Stimulated activated CD8-positive, alpha-beta memory T cell treated with anti-CD3 and anti-CD28 coated beads, Interleukin-4, amount 100 ng/mL, for 48 hours (primary cell): Measurements from ENCODE around the gene ENG.
A peak's percentile ranks its signal among the peaks of the same experiment; 100 is the strongest.
"Not testable (repeated sequence)": the region's sequence is repeated elsewhere in the genome, so short reads cannot be mapped to it uniquely, and the experiment has no call there.

Source experiments
- DNase-seq: peaks from one replicate; pipeline ENCODE4 v3.0.0-alpha.2; 2020

ENG gene

DNA sequence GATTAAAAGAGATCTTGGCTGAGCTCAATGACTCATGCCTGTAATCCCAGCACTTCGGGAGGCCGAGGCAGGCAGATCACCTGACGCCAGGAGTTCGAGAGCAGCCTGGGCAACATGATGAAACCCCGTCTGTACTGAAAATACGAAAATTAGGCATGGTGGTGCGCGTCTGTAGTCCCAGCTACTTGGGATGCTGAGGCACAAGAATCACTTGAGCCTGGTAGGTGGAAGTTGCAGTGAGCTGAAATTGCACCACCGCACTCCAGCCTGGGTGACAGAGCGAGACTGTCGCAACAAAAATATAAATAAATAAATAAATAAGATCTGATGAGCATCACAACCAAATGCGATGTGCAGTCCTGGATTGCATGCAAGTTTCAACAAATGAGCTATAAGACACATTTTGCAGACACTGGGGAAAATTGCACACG is 8.7 kb upstream of the ENG start:
- no peak for DNase-seq

DNA sequence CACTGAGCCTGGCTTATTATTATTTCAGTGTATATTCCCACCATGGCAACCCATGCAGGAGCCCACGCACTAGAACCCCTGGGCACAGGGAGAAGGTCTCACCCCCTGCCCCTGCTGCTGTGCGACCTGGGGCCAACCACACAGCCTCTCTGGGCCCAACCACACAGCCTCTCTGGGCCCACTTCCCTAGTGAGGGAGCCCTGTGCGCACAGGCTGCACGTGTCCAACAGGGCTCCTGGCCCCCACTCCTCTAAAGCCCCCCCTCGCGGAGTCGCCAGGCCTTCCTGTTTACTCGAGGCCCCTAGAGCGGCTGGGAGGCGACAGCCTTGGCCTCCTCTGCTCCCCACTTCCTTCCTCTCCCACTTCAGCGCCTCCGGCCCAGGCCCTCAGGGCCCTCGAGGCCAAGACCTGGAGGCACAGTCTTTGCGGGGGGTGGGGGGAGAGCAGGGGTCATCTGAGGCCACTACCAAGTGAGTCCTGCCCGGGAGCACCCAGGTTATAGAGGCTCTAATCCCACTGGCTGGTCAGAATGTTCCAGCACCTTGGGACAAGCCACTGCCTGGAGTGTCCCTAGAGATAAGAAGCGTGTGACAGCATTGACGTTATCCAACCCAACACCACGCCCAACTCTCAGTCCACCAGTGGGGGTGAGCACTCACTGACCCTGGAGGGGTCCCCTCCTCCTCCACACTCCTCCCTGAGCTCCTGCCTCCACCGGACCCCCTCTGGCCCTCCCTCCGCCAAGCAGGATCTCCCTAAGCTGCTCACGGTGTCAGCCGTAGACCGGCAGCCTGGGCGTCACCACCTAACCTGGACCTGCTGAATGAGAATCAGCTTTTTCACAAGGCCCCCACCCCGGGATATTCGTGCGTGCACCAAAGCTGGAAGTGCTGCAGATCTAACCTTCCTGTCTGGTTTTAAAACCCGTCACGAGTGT is 7.9 kb upstream of the ENG start:
- peak; percentile 52 for DNase-seq

DNA sequence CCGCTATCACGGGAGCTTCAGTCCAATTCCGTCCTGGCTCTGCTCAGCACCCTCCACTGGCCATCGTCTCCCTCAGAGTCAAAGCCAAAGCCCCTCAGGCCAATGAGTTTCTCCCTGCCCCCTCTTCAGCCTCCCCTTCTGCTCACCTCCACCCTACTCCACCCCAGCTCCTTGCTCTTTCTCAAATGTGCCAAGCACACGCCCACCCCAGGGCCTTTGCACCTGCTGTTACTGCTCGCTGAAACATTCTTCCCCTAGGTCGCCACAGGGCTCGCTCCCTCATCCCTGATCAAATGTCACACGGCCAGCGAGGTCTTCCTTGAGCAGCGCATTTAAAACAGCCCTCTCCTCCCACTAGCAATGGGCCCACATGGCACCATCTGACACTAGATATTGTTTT is 6.3 kb upstream of the ENG start:
- no peak for DNase-seq

DNA sequence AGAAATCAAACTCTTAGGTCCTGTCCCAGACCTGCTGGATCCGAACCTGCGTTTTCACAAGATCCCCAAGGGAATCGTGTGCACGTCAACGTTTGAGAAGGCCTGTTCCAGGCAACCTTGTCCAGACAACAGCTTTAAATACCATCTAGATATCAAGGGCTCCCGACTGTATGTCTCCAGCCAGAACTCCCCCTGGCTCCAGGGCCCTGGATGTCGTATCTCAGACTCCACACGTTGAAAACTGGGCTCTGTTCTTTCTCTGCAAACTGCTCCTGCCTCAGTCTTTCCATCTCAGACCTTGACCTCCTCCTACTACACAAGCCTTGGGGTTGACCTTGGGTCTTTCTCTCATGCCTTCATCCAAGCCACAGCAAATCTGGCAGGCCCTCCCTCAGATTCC is 5.8 kb upstream of the ENG start:
- DNase-seq = no peak

DNA sequence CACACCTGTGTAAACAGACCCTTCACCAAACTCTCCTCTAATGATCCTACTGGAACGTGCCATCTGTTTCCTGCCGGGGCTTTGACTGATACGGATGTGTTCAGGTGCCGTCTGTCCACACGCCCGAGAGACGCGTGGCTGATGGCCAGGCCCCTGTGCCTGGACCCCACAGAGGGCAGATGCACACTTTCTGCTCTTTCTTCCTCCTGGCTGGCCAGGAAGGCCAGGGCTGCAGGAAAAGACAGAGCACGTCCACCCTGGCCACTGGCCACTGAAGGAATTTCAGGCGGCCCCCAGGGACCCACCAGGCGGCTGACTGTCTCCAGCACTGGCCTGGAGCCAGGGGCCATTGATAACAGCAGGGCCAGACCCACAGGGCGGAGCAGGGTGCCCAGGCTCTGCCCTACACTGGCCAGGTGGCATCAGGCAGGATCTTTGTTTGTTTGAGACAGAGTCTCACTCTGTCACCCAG is 3.6 kb upstream of the ENG start:
- no peak for DNase-seq

DNA sequence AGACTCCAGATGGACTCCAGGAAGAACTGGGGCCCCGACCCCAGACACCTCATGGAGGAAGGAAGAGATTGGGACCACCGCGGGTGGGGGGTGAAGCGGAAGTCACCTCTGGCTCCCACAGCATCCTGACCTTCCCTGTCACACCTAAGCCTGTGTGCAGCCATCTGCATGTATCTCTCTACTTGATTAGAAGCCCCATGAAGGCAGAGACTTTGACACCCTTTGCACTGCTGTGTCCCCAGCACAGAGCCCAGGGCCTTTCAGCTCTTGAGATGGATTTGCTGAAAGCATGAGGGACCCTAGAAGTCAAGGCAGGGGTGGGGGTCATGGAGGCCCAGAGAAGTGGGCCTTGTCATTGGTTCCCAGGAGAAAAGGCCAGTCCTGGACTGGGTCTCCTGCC is 2.8 kb upstream of the ENG start:
- DNase-seq = no peak

DNA sequence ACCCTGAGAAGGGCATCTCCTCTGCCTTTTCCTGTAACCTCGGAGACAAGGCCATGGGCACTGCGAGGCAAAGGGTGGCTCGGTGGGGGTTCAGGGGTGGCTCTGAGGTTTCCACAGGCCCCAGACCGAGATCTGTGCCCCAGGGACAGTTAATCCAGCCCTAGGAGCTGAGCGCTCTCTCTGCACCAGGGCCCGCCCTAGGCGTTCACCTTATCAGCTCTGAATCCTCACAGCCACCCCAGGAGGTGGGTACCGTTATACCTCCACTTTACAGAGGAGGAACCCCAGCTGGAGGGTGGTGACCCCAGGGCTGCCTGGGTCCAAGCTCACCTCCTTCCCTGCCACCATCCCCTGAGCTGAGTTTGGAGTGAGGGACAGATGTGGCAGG is 2.3 kb upstream of the ENG start:
- DNase-seq = no peak

DNA sequence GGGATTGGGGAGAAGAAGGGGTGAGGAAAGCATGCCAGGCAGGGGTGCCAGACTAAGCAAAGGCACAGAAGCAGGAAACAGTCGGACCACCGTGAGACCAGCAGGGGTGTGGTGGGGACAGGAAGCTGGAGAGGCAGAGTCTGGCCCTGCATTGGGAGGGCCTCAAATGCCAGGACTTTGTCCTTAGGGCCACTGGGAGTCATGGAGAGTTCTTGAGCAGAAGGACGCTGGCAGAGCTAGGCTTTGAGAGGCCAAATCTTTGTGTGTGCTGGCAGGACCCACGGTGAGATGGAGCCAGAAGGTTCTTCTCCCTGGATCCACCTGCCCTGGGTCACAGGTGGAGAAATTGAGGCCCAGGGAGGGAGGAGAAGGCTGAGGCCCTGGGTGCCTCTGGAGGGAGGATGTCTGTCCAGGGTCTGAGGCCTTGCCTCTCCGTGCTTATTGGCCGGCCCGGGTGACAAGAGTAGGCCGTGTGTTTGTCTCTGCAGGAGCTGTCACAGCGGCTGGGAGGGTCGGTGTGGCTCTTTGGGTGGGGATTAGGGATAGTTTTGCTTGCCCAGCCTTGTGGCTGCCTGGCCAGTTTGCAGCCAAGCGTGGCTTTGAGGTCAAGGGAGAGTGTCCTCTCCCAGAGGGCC is 1.8 kb upstream of the ENG start:
- no peak for DNase-seq

DNA sequence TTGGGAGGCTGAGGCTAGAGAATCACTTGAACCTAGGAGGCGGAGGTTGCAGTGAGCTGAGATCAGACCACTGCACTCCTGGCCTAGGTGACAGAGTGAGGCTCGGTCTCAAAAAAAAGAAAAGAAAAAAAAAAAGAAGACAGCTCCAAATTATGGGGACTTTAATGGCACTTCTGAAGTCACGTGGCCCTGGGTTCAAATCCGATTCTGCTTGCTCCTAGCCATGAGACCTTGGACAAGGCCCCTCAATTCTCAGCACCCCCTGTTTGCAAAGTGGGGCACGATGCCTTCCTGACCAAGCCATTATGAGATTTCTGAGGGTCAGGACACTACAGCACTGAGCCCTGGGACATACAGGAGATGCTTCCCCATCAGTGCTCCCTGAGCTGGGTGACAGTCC is 1.1 kb upstream of the ENG start:
- no peak for DNase-seq

DNA sequence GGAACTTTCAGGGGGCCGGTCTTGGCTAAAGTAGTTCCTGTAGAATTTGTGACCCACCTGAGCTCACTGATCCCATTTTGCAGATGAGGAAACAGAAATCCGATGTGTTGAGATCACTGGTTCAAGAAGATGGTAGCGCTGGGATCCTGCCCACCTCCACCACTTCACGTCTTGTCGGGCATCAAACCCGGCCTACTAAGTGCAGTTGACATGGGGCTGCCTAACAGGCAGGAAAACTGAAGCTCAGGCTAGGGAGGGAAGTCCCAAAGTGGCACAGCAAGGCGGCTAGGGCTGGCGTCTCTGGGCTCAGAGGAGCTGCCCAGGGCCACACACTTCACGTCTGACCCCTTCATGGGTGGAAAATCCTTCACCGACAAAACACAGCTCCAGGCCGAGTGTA is 502 bp upstream of the ENG start:
- no peak for DNase-seq

DNA sequence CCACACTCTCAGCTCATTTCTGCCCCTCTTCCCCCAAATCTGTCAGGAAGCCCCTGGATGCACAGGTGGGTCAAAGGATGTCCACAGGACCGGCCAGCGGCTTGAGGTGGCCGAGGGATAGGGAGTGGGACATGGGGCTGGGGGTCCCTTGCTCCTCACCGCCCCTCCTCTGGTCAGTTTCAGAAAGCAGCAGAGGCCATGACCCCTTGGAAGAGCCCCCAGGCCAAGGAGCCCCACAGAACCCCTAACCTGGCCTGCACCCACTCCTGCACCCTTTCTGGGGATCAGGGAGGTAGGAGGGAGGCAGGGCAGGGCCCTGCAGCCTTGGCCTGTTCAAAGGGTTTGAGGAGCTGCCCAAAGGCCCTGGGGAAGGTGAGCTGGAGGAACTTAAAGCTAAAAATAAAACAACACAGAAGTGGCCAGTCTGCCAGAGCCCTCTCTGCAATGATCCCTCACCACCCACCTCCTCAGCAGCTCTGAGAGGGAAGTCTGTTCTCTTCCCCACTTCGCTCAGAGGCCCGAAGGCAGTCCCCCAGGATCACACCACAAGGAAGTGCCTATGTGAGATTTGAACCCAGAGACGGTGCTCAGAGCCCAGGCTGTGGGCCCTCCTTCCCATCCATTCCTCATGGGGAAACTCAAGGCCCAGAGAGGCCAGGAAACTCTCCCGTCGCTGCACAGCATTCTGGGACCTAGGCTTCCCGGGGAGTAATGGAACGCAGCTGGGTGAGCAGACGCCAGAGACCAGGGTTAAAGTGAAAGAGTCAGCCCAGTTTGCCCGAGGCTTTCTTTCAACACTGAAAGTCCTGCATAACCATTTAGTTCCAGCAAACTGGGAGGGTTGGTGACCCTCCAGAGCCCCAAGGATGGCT is 910 bp downstream of the ENG start:
- peak; percentile 31 for DNase-seq

DNA sequence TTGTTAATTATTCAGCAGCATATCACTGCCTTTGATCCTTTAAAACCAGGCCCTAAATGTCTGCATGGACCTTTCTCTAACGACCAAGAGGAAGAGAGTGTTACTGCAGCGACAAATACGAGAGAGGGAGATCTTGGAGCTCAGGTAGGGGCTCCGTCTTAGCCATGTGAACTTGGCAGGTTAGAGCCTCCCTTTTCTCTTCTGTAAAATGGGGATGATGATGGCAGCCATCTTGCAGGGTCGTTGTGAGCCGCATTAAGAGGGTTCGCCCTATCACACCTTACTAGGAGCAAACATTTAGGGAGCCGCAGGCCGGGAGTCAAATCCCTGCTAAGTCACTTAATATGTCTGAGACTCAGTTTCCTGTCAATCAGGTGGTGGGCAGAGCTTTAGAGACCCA is 1.6 kb downstream of the ENG start:
- no peak for DNase-seq

DNA sequence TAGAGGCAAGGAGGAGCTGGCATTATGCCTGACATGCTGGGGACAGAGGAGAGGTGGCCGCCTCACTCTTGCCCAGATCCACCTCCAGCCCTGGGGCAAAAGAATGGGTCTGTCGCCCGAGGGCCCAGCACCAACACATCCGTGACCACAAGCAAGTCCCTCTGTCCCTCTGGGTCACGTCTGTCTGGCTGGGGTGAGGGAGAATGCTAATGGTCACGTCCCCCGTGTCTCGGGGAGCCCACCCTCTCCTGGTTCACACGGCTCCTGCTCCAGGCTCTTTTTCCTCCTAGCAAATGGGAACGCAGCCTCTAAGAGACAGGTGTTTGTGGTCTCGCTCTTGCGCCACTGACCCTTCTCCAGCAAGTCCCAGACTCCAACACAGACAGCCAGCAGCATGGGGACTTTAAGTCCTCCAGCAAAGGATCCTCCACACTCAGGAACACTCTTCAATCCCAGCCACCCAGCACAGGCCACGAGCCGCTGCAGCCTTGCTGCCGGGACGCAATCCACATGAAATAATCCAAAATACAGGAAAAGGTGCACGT is 4.1 kb downstream of the ENG start:
- DNase-seq = no peak

DNA sequence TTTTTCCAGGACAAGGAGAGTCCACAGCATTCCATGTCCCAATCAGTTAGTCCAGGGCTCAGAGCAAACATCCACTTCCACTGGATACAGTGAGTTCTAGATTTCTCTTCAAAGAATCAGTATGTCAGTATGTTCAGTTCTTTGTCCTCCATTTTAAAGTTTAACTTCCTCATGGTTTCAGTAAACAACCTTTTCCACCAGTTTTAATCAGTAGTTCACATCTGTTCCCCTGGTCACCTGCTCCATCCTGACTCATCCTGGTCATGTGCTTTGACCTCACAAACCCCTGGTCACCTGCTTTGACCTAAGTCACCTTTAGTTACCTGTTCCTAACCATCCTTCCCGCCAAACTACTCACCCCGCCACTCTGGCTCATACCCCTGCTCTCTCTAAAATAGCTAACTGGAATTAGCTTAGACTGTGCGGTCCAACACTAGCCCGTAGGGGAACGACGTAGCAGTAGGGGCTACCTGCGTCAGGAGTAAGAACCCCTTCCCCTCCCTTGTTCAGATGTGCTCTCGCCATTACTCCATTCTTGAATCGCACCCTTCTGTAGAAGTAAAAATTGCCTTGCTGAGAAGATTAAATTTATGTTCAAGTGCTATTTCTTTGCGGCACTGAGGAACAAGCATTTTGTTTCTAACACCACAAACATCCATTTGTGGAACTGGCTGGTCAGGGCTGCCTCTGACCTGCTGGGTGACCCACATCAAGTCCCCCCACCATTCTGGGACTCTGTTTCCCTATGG is 5.5 kb downstream of the ENG start:
- DNase-seq = no peak

DNA sequence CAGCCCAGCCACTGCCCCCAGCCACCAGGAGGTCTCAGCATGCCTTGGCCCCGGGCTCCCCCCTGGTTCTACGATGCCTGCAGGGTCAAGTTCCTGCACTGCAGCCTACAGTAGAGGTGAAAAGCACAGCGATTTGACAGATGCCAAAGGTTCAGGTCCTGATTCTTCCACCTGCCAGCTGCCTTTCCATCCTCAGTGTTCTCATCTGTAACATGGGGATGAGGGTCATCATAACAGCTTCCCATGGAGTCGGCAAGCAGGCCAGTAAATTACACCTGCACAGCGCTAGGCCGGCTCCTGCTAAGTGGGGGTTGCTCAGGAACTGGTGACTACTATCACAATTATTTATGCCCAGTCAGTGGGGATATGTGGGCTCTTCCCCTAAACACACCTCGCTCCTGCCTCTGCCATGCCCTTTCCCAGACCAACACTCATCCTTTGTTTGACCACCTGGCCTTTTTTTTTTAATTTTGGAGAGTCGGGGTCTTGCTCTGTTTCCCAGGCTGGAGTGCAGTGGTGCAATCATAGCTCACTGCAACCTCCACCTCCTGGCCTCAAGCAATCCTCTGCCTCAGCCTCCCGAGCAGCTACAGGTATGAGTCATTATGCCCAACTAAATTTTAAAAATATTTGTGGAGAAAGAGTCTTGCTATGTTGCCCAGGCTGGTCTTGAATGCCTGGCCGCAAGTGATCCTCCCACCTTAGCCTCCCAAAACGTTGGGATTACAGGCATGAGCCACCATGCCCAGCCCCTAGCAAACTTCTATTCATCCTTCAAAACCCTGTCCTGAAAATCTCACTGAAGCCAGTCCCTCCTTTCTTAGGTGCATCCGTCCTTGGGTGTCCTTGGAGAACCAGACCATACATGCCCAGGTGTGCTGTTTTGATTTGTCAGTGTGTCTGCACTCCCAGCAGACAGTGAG is 6.4 kb downstream of the ENG start:
- DNase-seq = no peak

DNA sequence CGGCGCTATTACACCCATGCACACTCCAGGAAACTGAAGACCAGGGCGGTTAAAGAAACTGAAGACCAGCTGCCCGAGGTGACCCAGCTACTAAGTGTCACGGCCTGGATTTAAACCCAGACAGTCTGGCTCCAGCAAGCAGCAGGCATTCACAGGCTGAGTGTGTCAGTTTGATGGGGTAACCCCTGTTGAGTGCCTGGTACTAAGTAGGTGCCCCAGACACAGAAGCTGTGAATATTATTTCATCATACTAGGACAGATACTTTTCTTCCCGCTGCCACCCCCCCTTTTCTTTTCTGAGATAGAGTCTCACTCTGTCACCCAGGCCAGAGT is 7.3 kb downstream of the ENG start:
- no peak for DNase-seq

DNA sequence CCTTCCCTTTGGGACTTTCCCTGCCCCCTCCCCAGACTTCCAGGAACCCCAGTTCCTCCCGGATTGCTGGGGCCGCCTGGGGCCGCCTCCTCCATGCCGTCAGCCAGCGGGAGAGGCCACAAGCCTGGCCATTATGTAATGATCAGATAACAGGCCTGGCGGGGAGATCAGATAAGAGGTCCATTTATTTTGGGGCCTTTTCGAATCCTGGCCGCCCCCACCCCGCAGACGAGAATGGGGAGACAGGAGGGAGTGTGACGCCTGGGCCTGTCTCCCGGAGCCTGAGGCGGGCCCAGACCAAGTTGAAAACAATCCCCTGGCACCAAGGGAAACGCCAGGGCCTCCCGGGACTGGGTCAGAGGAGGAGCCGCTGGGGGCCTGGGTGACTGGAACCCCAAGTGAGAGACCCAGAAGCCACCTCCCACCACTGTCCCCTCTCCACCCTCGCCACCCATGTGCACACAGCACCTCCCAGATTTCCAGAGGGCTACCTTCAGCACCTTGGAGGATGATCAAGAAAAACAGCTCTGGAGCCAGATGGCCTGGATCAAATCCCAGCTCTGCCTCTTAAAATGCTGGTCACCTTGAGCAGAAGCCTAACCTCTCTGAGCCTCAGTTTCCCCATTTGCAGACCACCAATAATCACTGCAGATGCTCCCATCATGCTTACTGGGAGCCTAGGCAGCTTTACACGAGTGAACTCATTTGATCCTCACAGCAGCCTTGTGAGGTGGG is 7.8 kb downstream of the ENG start:
- no peak for DNase-seq

DNA sequence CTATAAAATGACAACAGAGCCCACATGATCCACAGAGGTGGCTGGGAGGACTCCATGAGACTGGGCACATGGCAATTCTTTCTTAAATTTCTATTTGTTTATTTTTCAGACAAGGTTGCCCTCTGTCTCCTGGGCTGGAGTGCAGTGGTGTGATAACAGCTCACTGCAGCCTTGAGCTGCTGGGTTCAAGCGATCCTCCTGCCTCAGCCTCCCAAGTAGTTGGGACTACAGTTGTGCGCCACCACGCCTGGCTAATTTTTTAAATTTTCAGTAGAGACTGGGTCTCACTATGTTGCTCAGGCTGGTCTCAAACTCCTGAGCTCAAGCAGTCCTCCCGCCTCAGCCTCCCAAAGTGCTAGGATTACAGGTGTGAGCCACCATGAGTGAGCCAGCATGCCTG is 8.8 kb downstream of the ENG start:
- DNase-seq = not testable (repeated sequence)

DNA sequence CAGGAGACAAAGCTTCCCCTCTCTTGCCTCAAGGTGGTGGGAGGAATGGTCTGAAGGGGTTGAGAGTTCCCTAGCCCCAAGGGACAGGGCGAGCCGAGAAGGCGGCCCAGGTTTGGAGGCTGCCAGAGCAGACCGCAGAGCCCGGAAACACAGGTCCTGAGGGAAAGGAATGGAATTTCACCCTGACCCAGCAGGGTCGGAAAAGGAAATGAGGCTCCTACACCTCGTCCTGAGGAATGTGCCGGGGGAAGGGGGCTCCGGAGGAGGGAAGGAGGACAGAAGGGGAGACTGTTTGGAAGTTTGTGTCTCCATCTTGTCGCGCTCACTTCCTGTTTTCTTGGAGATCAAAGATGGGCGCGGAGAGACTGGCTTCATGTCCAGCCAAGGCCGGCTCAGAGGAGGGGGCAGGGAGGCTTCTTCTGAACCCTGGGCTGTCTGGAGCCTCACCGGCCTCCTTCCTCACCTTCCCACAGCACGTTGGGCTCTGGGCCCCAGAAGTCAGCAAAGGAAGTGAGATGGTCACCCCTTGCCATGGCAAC is 9.6 kb downstream of the ENG start:
- no peak for DNase-seq

DNA sequence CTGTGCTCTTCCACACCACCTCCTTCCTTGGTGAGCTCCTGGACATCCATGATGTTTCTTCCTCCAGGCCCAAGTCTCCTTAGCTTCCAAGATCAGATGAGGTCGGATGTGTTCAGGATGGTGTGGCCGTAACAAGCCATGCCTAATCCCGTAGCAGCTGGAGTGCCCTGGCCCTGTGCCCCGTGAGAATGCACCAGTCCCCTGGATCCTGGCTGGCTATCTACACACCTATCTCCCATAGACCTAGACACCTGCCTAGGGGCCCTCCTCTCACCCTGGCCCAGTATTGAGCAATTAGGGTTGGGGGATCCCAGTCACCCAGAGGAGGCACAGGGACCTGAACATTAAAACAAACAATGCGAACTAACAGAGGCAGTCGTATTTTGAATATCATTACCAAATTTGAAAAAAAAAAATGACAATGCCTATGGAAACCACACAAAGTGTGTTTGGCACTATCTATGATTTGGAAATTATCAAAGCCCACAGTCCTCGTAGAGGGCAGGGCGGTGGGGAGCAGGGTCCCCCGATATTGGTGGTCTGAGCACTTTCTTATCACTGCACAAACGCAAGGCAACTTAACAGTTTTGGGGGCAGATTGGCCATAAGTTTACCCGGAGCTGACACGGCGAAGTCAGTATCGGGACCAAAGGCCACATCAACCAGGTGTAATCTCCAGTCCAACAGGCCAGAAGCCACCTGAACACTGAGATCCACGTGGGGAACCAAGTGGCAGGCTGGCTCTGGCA is 13.2 kb downstream of the ENG start:
- no peak for DNase-seq
